ENCODE results near the gene SORCS2. TPM values are rescaled to one million over a fixed set of nuclear protein-coding genes. Genes with fewer than 3 reads are reported as not detected.

Gene SORCS2
- total RNA-seq, 1 donor from 2014 or later: 7.1 TPM

GRCh38 chr4:7352486-7352885 lies 160.1 kb downstream of the SORCS2 start:
- Mint-ChIP-seq H3K9me3 (no peaks in the 10 kb centered on the region), H3K27me3 (ENCODE audit: low read depth) (peaks cover 14% of the 10 kb centered on the region), H3K36me3 (no peaks in the 10 kb centered on the region), H3K4me3 (no peak overlapping the region), H3K4me1 (no peaks in the 10 kb centered on the region), H3K27ac (no peak overlapping the region)
- no peak for TF ChIP-seq CTCF (IDR thresholded peaks at IDR 0.05; ENCODE audit: unreplicated experiment)
- no peak for DNase-seq (ENCODE audit: low spot score in 2 of 2, unreplicated experiment in 2 of 2)

- H3K4me3 Mint-ChIP-seq: no peak overlapping the region
- no peak overlapping the region for H3K27ac Mint-ChIP-seq
- no peaks in the 10 kb centered on the region for H3K9me3 Mint-ChIP-seq
- TF ChIP-seq CTCF (IDR thresholded peaks at IDR 0.05; ENCODE audit: unreplicated experiment): no peak
- no peaks in the 10 kb centered on the region for H3K4me1 Mint-ChIP-seq
- peaks cover 14% of the 10 kb centered on the region for H3K27me3 Mint-ChIP-seq (ENCODE audit: low read depth)
- no peaks in the 10 kb centered on the region for H3K36me3 Mint-ChIP-seq
- DNase-seq (ENCODE audit: low spot score in 2 of 2, unreplicated experiment in 2 of 2): no peak
Observed at GRCh38 chr4:7353046-7353790, 160.9 kb downstream of the SORCS2 start.

- H3K9me3 Mint-ChIP-seq: no peaks in the 10 kb centered on the region
- peaks cover 14% of the 10 kb centered on the region for H3K27me3 Mint-ChIP-seq (ENCODE audit: low read depth)
- H3K4me3 Mint-ChIP-seq: no peak overlapping the region
- TF ChIP-seq CTCF (IDR thresholded peaks at IDR 0.05; ENCODE audit: unreplicated experiment): no peak
- H3K4me1 Mint-ChIP-seq: no peaks in the 10 kb centered on the region
- no peak for DNase-seq (ENCODE audit: low spot score in 2 of 2, unreplicated experiment in 2 of 2)
- H3K27ac Mint-ChIP-seq: no peak overlapping the region
- no peaks in the 10 kb centered on the region for H3K36me3 Mint-ChIP-seq
Observed at GRCh38 chr4:7353846-7354610, 161.7 kb downstream of the SORCS2 start.

- Mint-ChIP-seq H3K4me1 (no peaks in the 10 kb centered on the region), H3K27ac (no peak overlapping the region), H3K4me3 (no peak overlapping the region), H3K36me3 (no peaks in the 10 kb centered on the region), H3K9me3 (no peaks in the 10 kb centered on the region), H3K27me3 (ENCODE audit: low read depth) (peaks cover 14% of the 10 kb centered on the region)
- no peak for TF ChIP-seq CTCF (IDR thresholded peaks at IDR 0.05; ENCODE audit: unreplicated experiment)
- no peak for DNase-seq (ENCODE audit: low spot score in 2 of 2, unreplicated experiment in 2 of 2)
Observed at GRCh38 chr4:7354927-7355326, 162.6 kb downstream of the SORCS2 start.

GRCh38 chr4:7355795-7356194 lies 163.5 kb downstream of the SORCS2 start:
- Mint-ChIP-seq H3K27me3 (ENCODE audit: low read depth) (peaks cover 14% of the 10 kb centered on the region), H3K27ac (no peak overlapping the region), H3K4me1 (no peaks in the 10 kb centered on the region), H3K36me3 (no peaks in the 10 kb centered on the region), H3K4me3 (no peak overlapping the region), H3K9me3 (no peaks in the 10 kb centered on the region)
- no peak for DNase-seq (ENCODE audit: low spot score in 2 of 2, unreplicated experiment in 2 of 2)
- no peak for TF ChIP-seq CTCF (IDR thresholded peaks at IDR 0.05; ENCODE audit: unreplicated experiment)

All from mesothelial cell of epicardium (in vitro differentiated cells).